Measurements from ENCODE around the gene ARL2BP.
"Not testable (repeated sequence)": the region's sequence is repeated elsewhere in the genome, so short reads cannot be mapped to it uniquely, and the experiment has no call there.

ARL2BP gene

GRCh38 chr16:57263541-57264351 lies 18.7 kb downstream of the ARL2BP start:
- no peak for DNase-seq (ENCODE audit: low read depth in 2 of 2)

GRCh38 chr16:57264381-57264780 lies 19.3 kb downstream of the ARL2BP start:
- DNase-seq (ENCODE audit: low read depth in 2 of 2) = no peak
- TF ChIP-seq, protein P1, sequence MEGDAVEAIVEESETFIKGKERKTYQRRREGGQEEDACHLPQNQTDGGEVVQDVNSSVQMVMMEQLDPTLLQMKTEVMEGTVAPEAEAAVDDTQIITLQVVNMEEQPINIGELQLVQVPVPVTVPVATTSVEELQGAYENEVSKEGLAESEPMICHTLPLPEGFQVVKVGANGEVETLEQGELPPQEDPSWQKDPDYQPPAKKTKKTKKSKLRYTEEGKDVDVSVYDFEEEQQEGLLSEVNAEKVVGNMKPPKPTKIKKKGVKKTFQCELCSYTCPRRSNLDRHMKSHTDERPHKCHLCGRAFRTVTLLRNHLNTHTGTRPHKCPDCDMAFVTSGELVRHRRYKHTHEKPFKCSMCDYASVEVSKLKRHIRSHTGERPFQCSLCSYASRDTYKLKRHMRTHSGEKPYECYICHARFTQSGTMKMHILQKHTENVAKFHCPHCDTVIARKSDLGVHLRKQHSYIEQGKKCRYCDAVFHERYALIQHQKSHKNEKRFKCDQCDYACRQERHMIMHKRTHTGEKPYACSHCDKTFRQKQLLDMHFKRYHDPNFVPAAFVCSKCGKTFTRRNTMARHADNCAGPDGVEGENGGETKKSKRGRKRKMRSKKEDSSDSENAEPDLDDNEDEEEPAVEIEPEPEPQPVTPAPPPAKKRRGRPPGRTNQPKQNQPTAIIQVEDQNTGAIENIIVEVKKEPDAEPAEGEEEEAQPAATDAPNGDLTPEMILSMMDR (IDR thresholded peaks at IDR 0.05; ENCODE audit: low read depth, low read length) = no peak
- no peak overlapping the region for H3K4me3 ChIP-seq (replicated peaks in 1 of 2; ENCODE audit: low read depth in 2 of 2, low read length in 2 of 2)

More at GRCh38 chr16:57263541-57264351, 18.7 kb downstream of the ARL2BP start:
- TF ChIP-seq, protein P1 (IDR thresholded peaks at IDR 0.05; ENCODE audit: low read depth, low read length) = no peak
- no peak overlapping the region for H3K4me3 ChIP-seq (replicated peaks in 1 of 2; ENCODE audit: low read depth in 2 of 2, low read length in 2 of 2)

DNA sequence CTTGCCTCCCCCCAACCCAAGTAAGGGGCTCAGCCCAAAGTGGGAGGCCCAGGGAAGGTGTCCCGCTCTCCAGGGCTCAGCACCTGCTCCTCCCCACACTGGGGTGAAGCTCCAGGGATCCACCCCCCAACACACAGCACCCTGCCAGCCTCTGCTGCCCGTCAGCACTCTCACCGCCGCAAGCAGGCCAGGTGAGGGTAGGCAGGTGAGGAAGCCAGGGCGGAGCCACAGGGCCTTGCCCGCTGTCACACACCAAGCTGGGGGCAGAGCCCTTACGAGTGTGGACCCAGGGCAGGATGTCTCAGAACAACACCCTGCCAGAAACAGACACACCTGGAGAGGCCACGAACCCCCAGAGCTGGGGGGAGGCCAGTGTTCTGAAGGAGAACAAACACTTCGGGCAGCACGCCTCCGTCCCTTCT lies 19.9 kb downstream of the ARL2BP start:
- TF ChIP-seq, protein P1 (IDR thresholded peaks at IDR 0.05; ENCODE audit: low read depth, low read length) = no peak
- DNase-seq (ENCODE audit: low read depth in 2 of 2) = no peak
- no peak overlapping the region for H3K4me3 ChIP-seq (replicated peaks in 1 of 2; ENCODE audit: low read depth in 2 of 2, low read length in 2 of 2)

- TF ChIP-seq, protein P1 (IDR thresholded peaks at IDR 0.05; ENCODE audit: low read depth, low read length) = no peak
- DNase-seq (ENCODE audit: low read depth in 2 of 2) = peak; percentile 15 to 60
- H3K4me3 ChIP-seq (replicated peaks in 1 of 2; ENCODE audit: low read depth in 2 of 2, low read length in 2 of 2) = no peak overlapping the region
Observed at GRCh38 chr16:57265850-57266530, 20.9 kb downstream of the ARL2BP start.

GRCh38 chr16:57266531-57267260 lies 21.6 kb downstream of the ARL2BP start:
- H3K4me3 ChIP-seq (replicated peaks in 1 of 2; ENCODE audit: low read depth in 2 of 2, low read length in 2 of 2) = no peak overlapping the region
- no peak for DNase-seq (ENCODE audit: low read depth in 2 of 2)
- TF ChIP-seq, protein P1 (IDR thresholded peaks at IDR 0.05; ENCODE audit: low read depth, low read length) = no peak

DNA sequence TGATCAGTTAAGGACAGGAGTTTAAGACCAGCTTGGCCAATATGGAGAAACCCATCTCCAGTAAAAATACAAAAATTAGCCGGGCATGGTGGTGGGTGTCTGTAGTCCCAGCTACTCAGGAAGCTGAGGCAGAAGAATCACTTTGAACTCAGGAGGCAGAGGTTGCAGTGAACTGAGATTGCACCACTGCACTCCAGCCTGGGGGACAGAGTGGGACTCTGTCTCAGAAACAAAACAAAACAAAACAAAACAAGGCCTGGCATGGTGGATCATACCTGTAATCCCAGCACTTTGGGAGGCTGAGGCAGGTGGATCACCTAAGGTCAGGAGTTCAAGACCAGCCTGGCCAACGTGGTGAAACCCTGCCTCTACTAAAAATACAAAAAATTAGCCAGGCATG lies 22.3 kb downstream of the ARL2BP start:
- H3K4me3 ChIP-seq (replicated peaks in 1 of 2; ENCODE audit: low read depth in 2 of 2, low read length in 2 of 2) = not testable (repeated sequence)

More for the DNA sequence above, 22.3 kb downstream of the ARL2BP start:
- not testable (repeated sequence) for DNase-seq (ENCODE audit: low read depth in 2 of 2)

Measured in cardiac fibroblast (primary cell).